H1 (cell line): ENCODE data around the gene RAD9A. TPM values are rescaled to one million over a fixed set of nuclear protein-coding genes. Genes with fewer than 3 reads are reported as not detected.

Experiments
- CTCF ChIA-PET: fragments of 300-600 bp; sonication (Branson Sonifier 250); formaldehyde crosslinking; loops from one replicate; lab custom pipeline; 2021; ENCODE audit not compliant: partially characterized antibody; lab: Charles Lee
- POLR2A ChIA-PET: fragments of 300-600 bp; sonication (Branson Sonifier 250); formaldehyde crosslinking; loops from one replicate; lab custom pipeline; 2021; ENCODE audit warnings: inconsistent platforms; ENCODE audit not compliant: partially characterized antibody; lab: Charles Lee
- DNase-seq, 2 experiments: peaks; one replicate each; pipeline versions ENCODE4 v3.0.0 to v3.0.0-alpha.2; 2010 to 2022; ENCODE audit warnings: low spot score in 2 of 2, low read depth in 1 of 2, mixed read lengths in 1 of 2
- FAIRE-seq: peaks from 2 replicates; lab custom pipeline; 2011; peaks lifted over from hg19 to GRCh38; lab: Jason Lieb, UNC
- H2AFZ ChIP-seq: 2 replicates; pipeline ENCODE4 v1.8.1; 2012; ENCODE audit warnings: low read length, inconsistent platforms
- H2AK5ac ChIP-seq: 2 replicates; pipeline ENCODE4 v1.6.1; 2013; ENCODE audit warnings: low read depth, low read length
- H2BK120ac ChIP-seq: replicated peaks from 2 replicates; pipeline ENCODE3; 2013; ENCODE audit warnings: low read depth, low read length, inconsistent platforms
- H2BK12ac ChIP-seq: 2 replicates; pipeline ENCODE4 v1.6.1; 2013; ENCODE audit warnings: low read depth, low read length
- H2BK15ac ChIP-seq: 2 replicates; pipeline ENCODE4 v1.6.1; 2013; ENCODE audit warnings: low read length
- H2BK20ac ChIP-seq: 2 replicates; pipeline ENCODE4 v1.6.1; 2013; ENCODE audit warnings: low read length
- H2BK5ac ChIP-seq: 2 replicates; pipeline ENCODE4 v1.6.1; 2013; ENCODE audit warnings: low read depth, low read length
- H3K14ac ChIP-seq: 2 replicates; pipeline ENCODE4 v1.6.1; 2013; ENCODE audit warnings: inconsistent platforms; ENCODE audit not compliant: insufficient read length
- H3K18ac ChIP-seq: 2 replicates; pipeline ENCODE4 v1.6.1; 2013; ENCODE audit warnings: low read length; ENCODE audit errors: extremely low read depth
- H3K23ac ChIP-seq: 2 replicates; pipeline ENCODE4 v1.6.1; 2013; ENCODE audit warnings: inconsistent platforms; ENCODE audit not compliant: insufficient read length
- H3K23me2 ChIP-seq: 2 replicates; pipeline ENCODE4 v1.6.1; 2013; ENCODE audit warnings: low read depth, low read length
- H3K27ac ChIP-seq: 2 replicates; pipeline ENCODE4 v1.6.1; 2011; ENCODE audit warnings: low read depth, low read length, inconsistent platforms
- H3K27me3 ChIP-seq, 4 experiments: replicated peaks in 1 of 4; 1 replicate in 1 of 4; 2 replicates in 3 of 4; pipeline versions ENCODE4 v1.6.1 to v1.8.1; 2011 to 2013; ENCODE audit warnings: low read length in 3 of 4, mild to moderate bottlenecking in 3 of 4, inconsistent platforms in 2 of 4, mixed read lengths in 2 of 4, moderate library complexity in 1 of 4; ENCODE audit not compliant: control insufficient read depth in 3 of 4, insufficient read depth in 3 of 4; ENCODE audit errors: extremely low read depth in 1 of 4
- H3K36me3 ChIP-seq, 4 experiments: 2 replicates each; pipeline versions ENCODE4 v1.6.1 to v1.8.1; 2011 to 2013; ENCODE audit warnings: mild to moderate bottlenecking in 4 of 4, low read length in 3 of 4, moderate library complexity in 2 of 4, control low read depth in 1 of 4, inconsistent platforms in 1 of 4; ENCODE audit not compliant: insufficient read depth in 4 of 4, control insufficient read depth in 2 of 4
- H3K4ac ChIP-seq: replicated peaks from 2 replicates; pipeline ENCODE3; 2013; ENCODE audit warnings: low read length, low read depth, mixed read lengths, inconsistent platforms; ENCODE audit not compliant: insufficient read length
- H3K4me1 ChIP-seq, 4 experiments: replicated peaks in 1 of 4; 1 replicate in 1 of 4; 2 replicates in 3 of 4; pipeline versions ENCODE4 v1.6.1 to v1.8.1; 2011 to 2013; ENCODE audit warnings: low read length in 3 of 4, inconsistent platforms in 2 of 4, mixed read lengths in 1 of 4; ENCODE audit not compliant: insufficient read depth in 4 of 4, control insufficient read depth in 3 of 4
- H3K4me2 ChIP-seq, 2 experiments: 2 replicates each; pipeline versions ENCODE4 v1.6.1 to v1.8.1; 2011 to 2013; ENCODE audit warnings: low read depth in 2 of 2, low read length in 2 of 2, control low read depth in 1 of 2, inconsistent platforms in 1 of 2, mild to moderate bottlenecking in 1 of 2; ENCODE audit not compliant: insufficient read depth in 1 of 2
- H3K4me3 ChIP-seq, 4 experiments: fragments of 200-600, 300-600 bp in 1 of 4; sonication (generic), shearing (Covaris generic), sonication (Bioruptor Twin) in 1 of 4; 2 replicates each; pipeline versions ENCODE4 v1.5.1 to v1.8.1; 2011 to 2016; ENCODE audit warnings: low read length in 4 of 4, low read depth in 3 of 4, control low read depth in 2 of 4, inconsistent platforms in 2 of 4, mild to moderate bottlenecking in 2 of 4, mixed read lengths in 1 of 4, moderate library complexity in 1 of 4; ENCODE audit not compliant: insufficient read depth in 2 of 4; ENCODE audit errors: extremely low read depth in 1 of 4
- H3K56ac ChIP-seq: replicated peaks from 2 replicates; pipeline ENCODE3; 2013; ENCODE audit warnings: low read depth, mild to moderate bottlenecking, mixed read lengths, low read length, inconsistent platforms; ENCODE audit not compliant: insufficient read length
- H3K79me1 ChIP-seq: 2 replicates; pipeline ENCODE4 v1.6.1; 2013; ENCODE audit warnings: low read depth, low read length, control low read depth
- H3K79me2 ChIP-seq, 2 experiments: 2 replicates each; pipeline versions ENCODE4 v1.6.1 to v1.8.1; 2012 to 2013; ENCODE audit warnings: low read length in 2 of 2, mild to moderate bottlenecking in 2 of 2, inconsistent platforms in 1 of 2; ENCODE audit not compliant: insufficient read depth in 2 of 2, control insufficient read depth in 1 of 2
- H3K9ac ChIP-seq, 4 experiments: replicated peaks in 1 of 4; 1 replicate in 1 of 4; 2 replicates in 3 of 4; pipeline versions ENCODE4 v1.6.1 to v1.8.1; 2011 to 2013; ENCODE audit warnings: low read depth in 3 of 4, low read length in 3 of 4, control low read depth in 2 of 4, mild to moderate bottlenecking in 2 of 4, moderate library complexity in 2 of 4, inconsistent platforms in 1 of 4; ENCODE audit errors: extremely low read depth in 1 of 4
- H3K9me3 ChIP-seq, 2 experiments: 2 replicates each; pipeline versions ENCODE4 v1.6.1 to v1.8.1; 2012 to 2013; ENCODE audit warnings: mild to moderate bottlenecking in 2 of 2, moderate library complexity in 2 of 2, control low read depth in 1 of 2, inconsistent platforms in 1 of 2, low read depth in 1 of 2, low read length in 1 of 2, mixed read lengths in 1 of 2; ENCODE audit not compliant: insufficient read depth in 2 of 2
- H4K20me1 ChIP-seq, 2 experiments: replicated peaks in 1 of 2; 2 replicates each; pipeline versions ENCODE3 to v1.8.1; 2011 to 2013; ENCODE audit warnings: inconsistent platforms in 2 of 2, low read length in 2 of 2, mild to moderate bottlenecking in 1 of 2; ENCODE audit not compliant: insufficient read depth in 2 of 2, control insufficient read depth in 1 of 2
- H4K5ac ChIP-seq: 2 replicates; pipeline ENCODE4 v1.6.1; 2013; ENCODE audit warnings: low read length, low read depth, mixed read lengths, inconsistent platforms; ENCODE audit not compliant: insufficient read length
- H4K8ac ChIP-seq: 2 replicates; pipeline ENCODE4 v1.8.0; 2013; ENCODE audit warnings: mild to moderate bottlenecking, moderate library complexity, low read length, inconsistent platforms; ENCODE audit not compliant: insufficient read depth; ENCODE audit errors: extremely low read depth
- H4K91ac ChIP-seq: replicated peaks from 2 replicates; pipeline ENCODE3; 2013; ENCODE audit warnings: low read length, mixed read lengths, inconsistent platforms; ENCODE audit not compliant: insufficient read length
- ASH2L ChIP-seq: fragments of 200-600, 300-600 bp; sonication (generic); IDR thresholded peaks from one replicate; pipeline ENCODE4 v1.7.1; 2017; ENCODE audit warnings: low read length
- BACH1 ChIP-seq: IDR thresholded peaks from 2 replicates; pipeline ENCODE4 v1.6.1; 2012; ENCODE audit warnings: low read length, improper control_type of control experiment
- KDM5A ChIP-seq: fragments of 200-600 bp; IDR thresholded peaks from 2 replicates; pipeline ENCODE4 v1.7.1; 2012; ENCODE audit warnings: mild to moderate bottlenecking, low read length, inconsistent platforms, mixed read lengths
- NRF1 ChIP-seq: IDR thresholded peaks from 2 replicates; pipeline ENCODE4 v1.6.1; 2011; ENCODE audit warnings: mild to moderate bottlenecking, low read depth, low read length, improper control_type of control experiment
- POLR2A ChIP-seq, 2 experiments: IDR thresholded peaks; 1 replicate in 1 of 2; 2 replicates in 1 of 2; pipeline ENCODE4 v1.6.1; 2011; ENCODE audit warnings: low read depth in 2 of 2, low read length in 2 of 2, mild to moderate bottlenecking in 2 of 2; ENCODE audit errors: control extremely low read depth in 1 of 2
- RBBP5 ChIP-seq: IDR thresholded peaks from 2 replicates; pipeline ENCODE4 v1.7.1; 2012; ENCODE audit warnings: low read depth, mild to moderate bottlenecking, inconsistent platforms, low read length, moderate library complexity, borderline replicate concordance
- RFX5 ChIP-seq: IDR thresholded peaks from 2 replicates; pipeline ENCODE4 v1.6.1; 2011; ENCODE audit warnings: low read depth, low read length, improper control_type of control experiment, borderline replicate concordance
- RXRA ChIP-seq: IDR thresholded peaks from 2 replicates; pipeline ENCODE4 v1.6.1; 2011; ENCODE audit warnings: low read depth, mild to moderate bottlenecking, low read length, moderate library complexity; ENCODE audit not compliant: insufficient read depth
- SAP30 ChIP-seq: fragments of 300-600 bp; sonication (generic); IDR thresholded peaks from 2 replicates; pipeline ENCODE4 v1.7.1; 2012; ENCODE audit warnings: low read length, moderate library complexity, mild to moderate bottlenecking, inconsistent platforms; ENCODE audit not compliant: insufficient read depth, insufficient replicate concordance
- TBP ChIP-seq: IDR thresholded peaks from 2 replicates; pipeline ENCODE4 v1.6.1; 2011; ENCODE audit warnings: low read depth, low read length, improper control_type of control experiment
- WGBS, 2 experiments: shearing (Covaris generic) in 1 of 2; methylation state at CpG; one replicate each; pipeline versions ENCODE4 v1.1.6 to v1.1.7; 2013 to 2015; ENCODE audit warnings: low lambda C conversion rate in 2 of 2, mixed read lengths in 2 of 2, inconsistent platforms in 1 of 2, low coverage in 1 of 2, missing lambda C conversion rate in 1 of 2; ENCODE audit not compliant: insufficient replicate concordance in 2 of 2, insufficient coverage in 1 of 2, insufficient read length in 1 of 2; ENCODE audit errors: extremely low coverage in 1 of 2, missing lambda C conversion rate in 1 of 2; 5-methylcytosine and 5-hydroxymethylcytosine counted together
- polyA plus RNA-seq, 7 experiments: library from polyadenylated mRNA; depleted of rRNA in 3 of 7; stranded (reverse) in 5 of 7; unstranded in 2 of 7; fragments of >200 nt in 5 of 7; fragments of 200-250 nt in 2 of 7; gene quantifications; 1 replicate in 5 of 7; 2 replicates in 1 of 7; 4 replicates in 1 of 7; pipeline versions ENCODE4 v1.2.1 to v1.2.3, GENCODE V29; 2011 to 2013; ENCODE audit warnings: missing spikeins in 2 of 7, mixed read lengths in 2 of 7
- total RNA-seq: library from RNA; stranded (reverse); fragmentation: NEBNext Ultra II Directional; extraction: Animal tissue kit (Norgen Biotek cat#: 25700); gene quantifications from 2 replicates; pipeline ENCODE4 v1.2.1, GENCODE V29; 2021
- TF ChIP-seq, protein P1 (sequence below): IDR thresholded peaks from 2 replicates; pipeline ENCODE4 v1.6.1; 2012; ENCODE audit warnings: inconsistent platforms
- TF ChIP-seq, protein P2 (sequence below): IDR thresholded peaks from 2 replicates; pipeline ENCODE4 v1.6.1; 2012; ENCODE audit warnings: low read length, inconsistent platforms

RAD9A gene
- total and polyA plus RNA-seq, 2 of the 8 experiments (the other 6 are each of a cell fraction or from before 2014, with no cell fraction given): 22.2 to 25.5 TPM

DNA sequence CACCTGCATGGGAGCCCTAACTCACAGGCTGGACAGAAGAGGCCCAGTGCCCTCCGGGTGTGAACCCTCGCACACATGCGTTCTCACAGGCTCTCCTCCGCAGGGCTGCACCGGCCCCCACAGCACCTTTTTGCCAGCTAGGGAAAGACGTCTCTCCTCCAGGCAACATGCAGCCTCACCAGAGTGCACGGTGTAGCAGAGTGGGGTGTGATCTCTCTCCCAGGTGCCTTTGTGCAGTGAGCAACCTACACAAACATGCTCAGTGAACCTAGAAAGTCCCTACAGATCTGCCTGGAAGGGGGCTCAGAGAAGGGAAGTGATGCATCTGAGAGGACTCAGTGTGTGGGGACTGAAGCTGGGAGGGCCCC, 20.0 kb downstream of the RAD9A start:
- Histone ChIP-seq H2BK5ac (no peak overlapping the region), H3K18ac (no peak overlapping the region; the same call in 1 of the 2 replicates), H3K9ac (0 out of 7 replicates have a peak overlapping the region, but pooled peaks of 1 of the 4 experiments have one; percentile 10), H3K79me1 (no peaks in the 10 kb centered on the region), H3K23ac (no peak overlapping the region), H3K4ac (no peak overlapping the region), H3K9me3 (no peaks in the 10 kb centered on the region), H3K14ac (no peak overlapping the region), H4K8ac (no peak overlapping the region), H2BK12ac (no peak overlapping the region), H3K56ac (no peak overlapping the region), H3K27me3 (peaks cover 0 to 16% (median 5%) of the 10 kb centered on the region in 4 experiments; a peak in 4 of 7 replicates), H3K79me2 (no peaks in the 10 kb centered on the region), H2BK120ac (no peak overlapping the region), H4K91ac (no peak overlapping the region), H2AK5ac (0 out of 2 replicates have a peak overlapping the region, but pooled peaks have one; percentile 16), H2BK20ac (no peak overlapping the region), H2BK15ac (no peak overlapping the region), H3K4me2 (no peak overlapping the region), H3K27ac (no peak overlapping the region), H4K5ac (no peak overlapping the region), H3K4me3 (no peak overlapping the region), H3K4me1 (peaks cover 4 to 22% (median 13%) of the 10 kb centered on the region in 4 experiments), H2AFZ (no peak overlapping the region), H3K23me2 (0 out of 2 replicates have a peak, but pooled peaks cover 3% of the 10 kb centered on the region), H4K20me1 (no peaks in the 10 kb centered on the region), H3K36me3 (no peaks in the 10 kb centered on the region)
- ChIA-PET CTCF (interaction anchor here (0.9 to 2.5 kb wide), 6 partner anchors 11 to 66 kb away, joined by 3 to 7 read pairs (median 4); partner anchors contain the start of genes PPP1CA, PTPRCAP and TMEM134), POLR2A (interaction anchor here (0.7 to 2.6 kb wide), 9 partner anchors 9 to 81 kb away, joined by 3 to 8 read pairs (median 4); partner anchors contain the start of genes RAD9A and RPS6KB2)
- 89% methylated on average over 6 of the region's 7 CpGs; no CpG with 5 or more reads in 1 of the 2 experiments for WGBS, 2 experiments
- FAIRE-seq (no peak), DNase-seq (no peak)
- TF ChIP-seq KDM5A (no peak), NRF1 (no peak), POLR2A (IDR thresholded peaks at IDR 0.05; ENCODE audit: control extremely low read depth in 1 of 2, low read depth in 2 of 2, low read length in 2 of 2) (no peak), TBP (no peak), RXRA (no peak), SAP30 (no peak), RBBP5 (no peak), RFX5 (no peak), BACH1 (no peak), ASH2L (no peak)
- TF ChIP-seq, protein P1, sequence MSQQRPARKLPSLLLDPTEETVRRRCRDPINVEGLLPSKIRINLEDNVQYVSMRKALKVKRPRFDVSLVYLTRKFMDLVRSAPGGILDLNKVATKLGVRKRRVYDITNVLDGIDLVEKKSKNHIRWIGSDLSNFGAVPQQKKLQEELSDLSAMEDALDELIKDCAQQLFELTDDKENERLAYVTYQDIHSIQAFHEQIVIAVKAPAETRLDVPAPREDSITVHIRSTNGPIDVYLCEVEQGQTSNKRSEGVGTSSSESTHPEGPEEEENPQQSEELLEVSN: no peak
- TF ChIP-seq, protein P2, sequence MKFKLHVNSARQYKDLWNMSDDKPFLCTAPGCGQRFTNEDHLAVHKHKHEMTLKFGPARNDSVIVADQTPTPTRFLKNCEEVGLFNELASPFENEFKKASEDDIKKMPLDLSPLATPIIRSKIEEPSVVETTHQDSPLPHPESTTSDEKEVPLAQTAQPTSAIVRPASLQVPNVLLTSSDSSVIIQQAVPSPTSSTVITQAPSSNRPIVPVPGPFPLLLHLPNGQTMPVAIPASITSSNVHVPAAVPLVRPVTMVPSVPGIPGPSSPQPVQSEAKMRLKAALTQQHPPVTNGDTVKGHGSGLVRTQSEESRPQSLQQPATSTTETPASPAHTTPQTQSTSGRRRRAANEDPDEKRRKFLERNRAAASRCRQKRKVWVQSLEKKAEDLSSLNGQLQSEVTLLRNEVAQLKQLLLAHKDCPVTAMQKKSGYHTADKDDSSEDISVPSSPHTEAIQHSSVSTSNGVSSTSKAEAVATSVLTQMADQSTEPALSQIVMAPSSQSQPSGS: no peak
